HG03342 (cell line): Measurements from ENCODE around the gene CREB5.

Experiments used
- ATAC-seq: cut with Tn5 transposase; IDR thresholded peaks from one replicate; pipeline ENCODE4 v1.9.1; 2021; ENCODE audit warnings: mild to moderate bottlenecking, moderate library complexity; ENCODE audit not compliant: unreplicated experiment

The CREB5 gene

GRCh38 chr7:28406192-28406591 lies 6.1 kb upstream of the CREB5 start:
- ATAC-seq = no peak

- no peak for ATAC-seq
Observed at GRCh38 chr7:28407651-28408050, 4.7 kb upstream of the CREB5 start.

- ATAC-seq = no peak
Observed at GRCh38 chr7:28408105-28408959, 4.0 kb upstream of the CREB5 start.

GRCh38 chr7:28408960-28409715 lies 3.2 kb upstream of the CREB5 start:
- ATAC-seq = peak; percentile 46

- peak; percentile 11 for ATAC-seq
Observed at GRCh38 chr7:28409716-28410627, 2.3 kb upstream of the CREB5 start.

GRCh38 chr7:28410628-28411531 lies 1.4 kb upstream of the CREB5 start:
- no peak for ATAC-seq

- ATAC-seq = no peak
Observed at GRCh38 chr7:28413011-28413410, 693 bp downstream of the CREB5 start.

GRCh38 chr7:28414453-28414852 lies 2.1 kb downstream of the CREB5 start:
- no peak for ATAC-seq

GRCh38 chr7:28417321-28417940 lies 5.1 kb downstream of the CREB5 start:
- ATAC-seq = no peak

GRCh38 chr7:28418311-28418710 lies 6.0 kb downstream of the CREB5 start:
- ATAC-seq = no peak

GRCh38 chr7:28418966-28419365 lies 6.6 kb downstream of the CREB5 start:
- ATAC-seq = no peak

- ATAC-seq = no peak
Observed at GRCh38 chr7:28419716-28420115, 7.4 kb downstream of the CREB5 start.

GRCh38 chr7:28423112-28423511 lies 10.8 kb downstream of the CREB5 start:
- ATAC-seq = no peak

- ATAC-seq = no peak
Observed at GRCh38 chr7:28423918-28424514, 11.7 kb downstream of the CREB5 start.

GRCh38 chr7:28425496-28425895 lies 13.2 kb downstream of the CREB5 start:
- ATAC-seq = no peak

GRCh38 chr7:28427236-28427635 lies 14.9 kb downstream of the CREB5 start:
- no peak for ATAC-seq

GRCh38 chr7:28430616-28431015 lies 18.3 kb downstream of the CREB5 start:
- ATAC-seq = no peak

- no peak for ATAC-seq
Observed at GRCh38 chr7:28432105-28432504, 19.8 kb downstream of the CREB5 start.

GRCh38 chr7:28433039-28433438 lies 20.7 kb downstream of the CREB5 start:
- no peak for ATAC-seq
